DND-41 (cell line): Measurements from ENCODE around the gene CEP78.

Experiments used
- EZH2 ChIP-seq: IDR thresholded peaks from 3 replicates; pipeline ENCODE4 v1.6.1; 2012; ENCODE audit warnings: borderline replicate concordance, low read depth, mild to moderate bottlenecking, moderate library complexity, low read length, inconsistent platforms; ENCODE audit not compliant: severe bottlenecking
- TF ChIP-seq, protein P1 (sequence below): IDR thresholded peaks from 2 replicates; pipeline ENCODE4 v1.5.1; 2012; ENCODE audit warnings: borderline replicate concordance, low read length, moderate library complexity, mild to moderate bottlenecking; ENCODE audit not compliant: poor library complexity, severe bottlenecking; ENCODE audit errors: extremely low read depth

DNA sequence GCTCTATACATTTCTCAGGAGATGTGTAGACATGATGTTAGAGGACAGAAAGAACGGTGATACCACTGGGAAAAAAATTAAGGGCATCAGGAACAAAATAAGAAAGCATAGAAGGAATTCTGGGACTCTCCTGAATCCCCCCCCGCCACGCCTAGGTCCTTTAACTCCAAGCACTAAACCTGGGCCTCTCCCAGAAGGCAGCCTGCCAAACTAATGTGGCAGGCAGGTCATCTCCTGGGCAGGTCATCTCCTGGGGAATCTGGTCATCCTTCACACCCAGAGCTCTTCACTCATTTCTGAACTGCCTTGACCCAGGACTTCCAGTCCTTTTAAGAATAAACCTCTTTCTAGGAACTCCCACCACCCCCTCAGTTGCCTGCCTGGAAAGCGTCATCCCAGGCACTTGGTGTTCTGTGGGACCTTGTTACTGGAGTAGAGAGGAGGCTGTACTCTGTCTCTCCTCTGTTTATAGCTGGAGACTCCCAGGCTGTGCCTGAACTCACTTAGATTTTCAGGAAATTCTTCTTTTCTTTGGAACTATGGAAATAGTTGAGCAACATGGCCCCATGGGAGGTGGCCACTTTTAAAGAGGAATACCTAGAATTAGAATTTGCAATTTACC is 85.1 kb downstream of the CEP78 start:
- TF ChIP-seq, protein P1, sequence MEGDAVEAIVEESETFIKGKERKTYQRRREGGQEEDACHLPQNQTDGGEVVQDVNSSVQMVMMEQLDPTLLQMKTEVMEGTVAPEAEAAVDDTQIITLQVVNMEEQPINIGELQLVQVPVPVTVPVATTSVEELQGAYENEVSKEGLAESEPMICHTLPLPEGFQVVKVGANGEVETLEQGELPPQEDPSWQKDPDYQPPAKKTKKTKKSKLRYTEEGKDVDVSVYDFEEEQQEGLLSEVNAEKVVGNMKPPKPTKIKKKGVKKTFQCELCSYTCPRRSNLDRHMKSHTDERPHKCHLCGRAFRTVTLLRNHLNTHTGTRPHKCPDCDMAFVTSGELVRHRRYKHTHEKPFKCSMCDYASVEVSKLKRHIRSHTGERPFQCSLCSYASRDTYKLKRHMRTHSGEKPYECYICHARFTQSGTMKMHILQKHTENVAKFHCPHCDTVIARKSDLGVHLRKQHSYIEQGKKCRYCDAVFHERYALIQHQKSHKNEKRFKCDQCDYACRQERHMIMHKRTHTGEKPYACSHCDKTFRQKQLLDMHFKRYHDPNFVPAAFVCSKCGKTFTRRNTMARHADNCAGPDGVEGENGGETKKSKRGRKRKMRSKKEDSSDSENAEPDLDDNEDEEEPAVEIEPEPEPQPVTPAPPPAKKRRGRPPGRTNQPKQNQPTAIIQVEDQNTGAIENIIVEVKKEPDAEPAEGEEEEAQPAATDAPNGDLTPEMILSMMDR = no peak
- no peak for TF ChIP-seq EZH2
